Endodermal cell (in vitro differentiated cells): ENCODE results near the gene TTC7B. TPM values are rescaled to one million over a fixed set of nuclear protein-coding genes. Genes with fewer than 3 reads are reported as not detected.

Experiments used
- DNase-seq: peaks from one replicate; pipeline ENCODE4 v3.0.0-alpha.2; 2017
- H3K27ac ChIP-seq: 2 replicates; pipeline ENCODE4 v1.5.1; 2013; ENCODE audit warnings: mild to moderate bottlenecking, low read depth, low read length, moderate library complexity
- H3K27me3 ChIP-seq: 2 replicates; pipeline ENCODE4 v1.6.1; 2013; ENCODE audit warnings: mild to moderate bottlenecking, low read length, moderate library complexity; ENCODE audit not compliant: insufficient read depth, control insufficient read depth, poor library complexity, severe bottlenecking
- H3K36me3 ChIP-seq: 2 replicates; pipeline ENCODE4 v1.7.0; 2013; ENCODE audit warnings: mild to moderate bottlenecking, low read length, moderate library complexity; ENCODE audit not compliant: control insufficient read depth, insufficient read depth
- H3K4me1 ChIP-seq: one replicate; pipeline ENCODE4 v1.7.0; 2013; ENCODE audit warnings: low read length; ENCODE audit not compliant: control insufficient read depth, insufficient read depth
- H3K4me3 ChIP-seq: 2 replicates; pipeline ENCODE4 v1.5.1; 2013; ENCODE audit warnings: mild to moderate bottlenecking, low read length, moderate library complexity
- H3K9ac ChIP-seq: 2 replicates; pipeline ENCODE4 v1.6.1; 2013; ENCODE audit warnings: mild to moderate bottlenecking, low read length, moderate library complexity; ENCODE audit not compliant: poor library complexity, severe bottlenecking; ENCODE audit errors: extremely low read depth
- H3K9me3 ChIP-seq: 2 replicates; pipeline ENCODE4 v1.6.1; 2013; ENCODE audit warnings: mild to moderate bottlenecking, low read length, moderate library complexity; ENCODE audit not compliant: control insufficient read depth
- H3K27ac Mint-ChIP-seq: 2 replicates; pipeline ENCODE4 v1.8.0; 2020; ENCODE audit warnings: mixed read lengths
- H3K27me3 Mint-ChIP-seq: 2 replicates; pipeline ENCODE4 v1.8.0; 2021; ENCODE audit warnings: mild to moderate bottlenecking, mixed read lengths; ENCODE audit not compliant: insufficient read depth
- H3K36me3 Mint-ChIP-seq: 2 replicates; pipeline ENCODE4 v1.8.0; 2020; ENCODE audit warnings: low read depth, mixed read lengths
- H3K4me1 Mint-ChIP-seq: 2 replicates; pipeline ENCODE4 v1.8.0; 2020; ENCODE audit warnings: mixed read lengths
- H3K4me3 Mint-ChIP-seq: 2 replicates; pipeline ENCODE4 v1.8.0; 2020; ENCODE audit warnings: mild to moderate bottlenecking, moderate library complexity, mixed read lengths
- H3K9me3 Mint-ChIP-seq: 2 replicates; pipeline ENCODE4 v1.8.0; 2020; ENCODE audit warnings: mild to moderate bottlenecking, mixed read lengths
- WGBS, 2 experiments: methylation state at CpG; one replicate each; pipeline versions ENCODE4 v1.1.5 to v1.1.7; 2013; ENCODE audit warnings: missing lambda C conversion rate in 2 of 2, mixed read lengths in 1 of 2; ENCODE audit not compliant: insufficient coverage in 1 of 2, insufficient read length in 1 of 2; 5-methylcytosine and 5-hydroxymethylcytosine counted together
- total RNA-seq, 2 donors: library from RNA; stranded (reverse); fragmentation: NEBNext Ultra II Directional in 1 of 2; extraction: Animal tissue kit (Norgen Biotek cat#: 25700) in 1 of 2; gene quantifications; 2 replicates in 1 of 2; 3 replicates in 1 of 2; pipeline ENCODE4 v1.2.1, GENCODE V29; 2021
- TF ChIP-seq, protein P1 (sequence below): fragments of 200-600 bp; sonication (generic); conservative IDR thresholded peaks from 2 replicates; pipeline ENCODE4 v1.5.0; 2021; ENCODE audit warnings: antibody characterized with exemption, mild to moderate bottlenecking

TTC7B gene
- total RNA-seq, 2 donors from 2014 or later = 51.3 to 62.6 TPM

DNA sequence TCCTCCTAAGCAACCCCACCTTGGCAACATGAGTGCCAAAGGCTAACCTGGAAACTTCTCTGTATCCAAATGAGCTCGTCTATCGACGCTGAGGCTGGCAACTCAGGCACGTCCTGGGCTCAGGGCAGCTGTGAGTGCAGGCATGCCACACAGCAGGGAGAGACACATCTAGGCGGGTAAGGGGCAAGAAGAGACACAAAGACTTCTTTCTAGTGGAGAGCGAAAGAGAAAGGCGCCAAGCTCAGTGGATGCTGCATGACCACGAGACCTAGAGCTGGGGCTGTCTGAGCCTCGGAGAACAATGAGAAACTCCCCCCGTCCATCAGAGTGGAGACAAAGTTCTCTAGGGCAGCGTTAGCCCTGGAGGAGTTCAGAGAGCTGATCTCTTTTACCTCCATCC lies 249.0 kb downstream of the TTC7B start:
- Mint-ChIP-seq H3K27me3 (no peaks in the 10 kb centered on the region), H3K9me3 (no peaks in the 10 kb centered on the region), H3K27ac (no peak overlapping the region), H3K4me1 (peaks cover 15% of the 10 kb centered on the region), H3K4me3 (no peak overlapping the region), H3K36me3 (peaks cover 6% of the 10 kb centered on the region)
- Histone ChIP-seq H3K36me3 (no peaks in the 10 kb centered on the region), H3K4me1 (peaks cover 6% of the 10 kb centered on the region), H3K27ac (no peak overlapping the region), H3K9ac (no peak overlapping the region), H3K4me3 (no peak overlapping the region), H3K9me3 (no peaks in the 10 kb centered on the region), H3K27me3 (no peaks in the 10 kb centered on the region)
- WGBS, 2 experiments = 88 to 93% methylated on average over 11 of the region's 11 CpGs
- TF ChIP-seq, protein P1, sequence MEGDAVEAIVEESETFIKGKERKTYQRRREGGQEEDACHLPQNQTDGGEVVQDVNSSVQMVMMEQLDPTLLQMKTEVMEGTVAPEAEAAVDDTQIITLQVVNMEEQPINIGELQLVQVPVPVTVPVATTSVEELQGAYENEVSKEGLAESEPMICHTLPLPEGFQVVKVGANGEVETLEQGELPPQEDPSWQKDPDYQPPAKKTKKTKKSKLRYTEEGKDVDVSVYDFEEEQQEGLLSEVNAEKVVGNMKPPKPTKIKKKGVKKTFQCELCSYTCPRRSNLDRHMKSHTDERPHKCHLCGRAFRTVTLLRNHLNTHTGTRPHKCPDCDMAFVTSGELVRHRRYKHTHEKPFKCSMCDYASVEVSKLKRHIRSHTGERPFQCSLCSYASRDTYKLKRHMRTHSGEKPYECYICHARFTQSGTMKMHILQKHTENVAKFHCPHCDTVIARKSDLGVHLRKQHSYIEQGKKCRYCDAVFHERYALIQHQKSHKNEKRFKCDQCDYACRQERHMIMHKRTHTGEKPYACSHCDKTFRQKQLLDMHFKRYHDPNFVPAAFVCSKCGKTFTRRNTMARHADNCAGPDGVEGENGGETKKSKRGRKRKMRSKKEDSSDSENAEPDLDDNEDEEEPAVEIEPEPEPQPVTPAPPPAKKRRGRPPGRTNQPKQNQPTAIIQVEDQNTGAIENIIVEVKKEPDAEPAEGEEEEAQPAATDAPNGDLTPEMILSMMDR = no peak
- DNase-seq = no peak

DNA sequence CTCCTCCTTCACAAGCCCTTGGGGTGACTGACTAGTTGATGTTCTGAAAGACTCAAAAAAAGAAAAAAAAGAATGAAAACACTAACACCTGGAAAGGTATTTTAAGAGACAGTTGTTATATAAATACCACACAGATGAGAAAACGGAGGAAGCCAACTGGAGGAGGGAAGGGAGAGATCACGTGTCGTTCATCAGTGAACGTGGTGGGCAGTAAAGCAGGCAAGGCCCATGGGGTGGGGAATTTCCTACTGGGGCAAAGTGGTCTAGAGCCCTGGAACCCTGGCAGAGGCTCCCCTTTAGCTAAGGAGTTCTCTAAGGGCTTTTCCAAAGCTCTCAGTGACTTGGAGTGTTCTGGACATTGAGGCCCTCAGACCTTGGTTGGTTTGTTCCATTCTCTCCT lies 249.7 kb downstream of the TTC7B start:
- Histone ChIP-seq H3K4me3 (no peak overlapping the region), H3K4me1 (peaks cover 6% of the 10 kb centered on the region), H3K36me3 (no peaks in the 10 kb centered on the region), H3K27me3 (no peaks in the 10 kb centered on the region), H3K9ac (no peak overlapping the region), H3K27ac (no peak overlapping the region), H3K9me3 (no peaks in the 10 kb centered on the region)
- WGBS, 2 experiments = 93% methylated on average over 4 of the region's 4 CpGs
- TF ChIP-seq, protein P1 = no peak
- DNase-seq = no peak
- peaks cover 15% of the 10 kb centered on the region for H3K4me1 Mint-ChIP-seq
- H3K27ac Mint-ChIP-seq = no peak overlapping the region
- no peak overlapping the region for H3K4me3 Mint-ChIP-seq
- no peaks in the 10 kb centered on the region for H3K9me3 Mint-ChIP-seq
- no peaks in the 10 kb centered on the region for H3K27me3 Mint-ChIP-seq
- H3K36me3 Mint-ChIP-seq = peaks cover 6% of the 10 kb centered on the region

DNA sequence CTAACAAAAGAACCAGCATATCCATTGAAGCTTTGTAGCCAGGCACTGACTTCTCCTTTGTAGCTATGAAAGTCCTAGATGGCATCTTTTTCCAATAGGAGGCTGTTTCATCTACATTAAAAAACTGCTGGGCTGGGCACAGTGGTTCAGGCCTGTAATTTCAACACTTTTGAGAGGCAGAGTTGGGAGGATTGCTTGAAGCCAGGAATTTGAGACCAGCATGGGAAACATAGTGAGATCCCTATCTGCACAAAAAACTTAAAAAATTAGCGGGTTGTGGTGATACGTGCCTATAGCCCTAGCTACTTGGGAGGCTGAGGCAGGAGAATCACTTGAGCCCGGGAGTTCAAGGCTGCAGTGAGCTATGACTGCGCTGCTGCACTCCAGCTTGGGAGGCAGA lies 251.7 kb downstream of the TTC7B start:
- H3K27ac ChIP-seq = no peak overlapping the region
- H3K36me3 ChIP-seq = no peaks in the 10 kb centered on the region
- no peak overlapping the region for H3K27ac Mint-ChIP-seq
- no peaks in the 10 kb centered on the region for H3K9me3 Mint-ChIP-seq
- H3K36me3 Mint-ChIP-seq = peaks cover 6% of the 10 kb centered on the region
- H3K4me3 ChIP-seq = no peak overlapping the region
- no peaks in the 10 kb centered on the region for H3K27me3 ChIP-seq
- no peak for DNase-seq
- H3K9me3 ChIP-seq = no peaks in the 10 kb centered on the region
- peaks cover 4% of the 10 kb centered on the region for H3K4me1 ChIP-seq
- TF ChIP-seq, protein P1 = no peak
- 86 to 94% methylated on average over 3 to 4 of the region's 4 CpGs for WGBS, 2 experiments
- H3K4me3 Mint-ChIP-seq = no peak overlapping the region
- no peaks in the 10 kb centered on the region for H3K27me3 Mint-ChIP-seq
- H3K4me1 Mint-ChIP-seq = peaks cover 15% of the 10 kb centered on the region
- H3K9ac ChIP-seq = no peak overlapping the region
